ENCODE measurements around the gene LRRC34.

DNA sequence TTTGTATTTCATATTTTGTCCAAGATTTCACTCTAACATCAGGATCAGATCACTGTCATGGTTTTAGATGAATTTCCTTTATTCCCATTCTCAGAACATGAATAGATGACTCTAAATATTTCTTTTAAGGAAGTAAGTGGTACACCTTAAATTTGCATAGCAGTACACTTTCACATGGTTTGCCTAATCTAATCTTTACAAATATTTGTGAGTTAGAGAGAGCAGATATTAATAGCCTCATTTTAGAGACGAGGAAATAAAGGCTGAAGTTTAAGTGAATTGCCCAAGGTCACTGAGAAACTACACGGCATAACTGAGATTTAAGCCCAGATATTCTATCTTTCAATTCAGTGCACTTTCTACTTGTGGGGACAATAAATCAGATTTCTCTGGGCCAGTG is 62.0 kb downstream of the LRRC34 start:
- TF ChIP-seq, protein P1, sequence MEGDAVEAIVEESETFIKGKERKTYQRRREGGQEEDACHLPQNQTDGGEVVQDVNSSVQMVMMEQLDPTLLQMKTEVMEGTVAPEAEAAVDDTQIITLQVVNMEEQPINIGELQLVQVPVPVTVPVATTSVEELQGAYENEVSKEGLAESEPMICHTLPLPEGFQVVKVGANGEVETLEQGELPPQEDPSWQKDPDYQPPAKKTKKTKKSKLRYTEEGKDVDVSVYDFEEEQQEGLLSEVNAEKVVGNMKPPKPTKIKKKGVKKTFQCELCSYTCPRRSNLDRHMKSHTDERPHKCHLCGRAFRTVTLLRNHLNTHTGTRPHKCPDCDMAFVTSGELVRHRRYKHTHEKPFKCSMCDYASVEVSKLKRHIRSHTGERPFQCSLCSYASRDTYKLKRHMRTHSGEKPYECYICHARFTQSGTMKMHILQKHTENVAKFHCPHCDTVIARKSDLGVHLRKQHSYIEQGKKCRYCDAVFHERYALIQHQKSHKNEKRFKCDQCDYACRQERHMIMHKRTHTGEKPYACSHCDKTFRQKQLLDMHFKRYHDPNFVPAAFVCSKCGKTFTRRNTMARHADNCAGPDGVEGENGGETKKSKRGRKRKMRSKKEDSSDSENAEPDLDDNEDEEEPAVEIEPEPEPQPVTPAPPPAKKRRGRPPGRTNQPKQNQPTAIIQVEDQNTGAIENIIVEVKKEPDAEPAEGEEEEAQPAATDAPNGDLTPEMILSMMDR (IDR thresholded peaks at IDR 0.05): no peak
- TF ChIP-seq POLR2A (IDR thresholded peaks at IDR 0.05) (no peak), EP300 (IDR thresholded peaks at IDR 0.05) (no peak)

Data from suprapubic skin (tissue), 3 donors.